NCI-H524 treated with DMSO at 0.1 percent for 48 hours (cell line): ENCODE measurements around the gene LRRC18.

Source experiments
- DNase-seq: peaks from one replicate; lab custom pipeline; 2025; lab: John Stamatoyannopoulos, UW

Gene LRRC18

DNA sequence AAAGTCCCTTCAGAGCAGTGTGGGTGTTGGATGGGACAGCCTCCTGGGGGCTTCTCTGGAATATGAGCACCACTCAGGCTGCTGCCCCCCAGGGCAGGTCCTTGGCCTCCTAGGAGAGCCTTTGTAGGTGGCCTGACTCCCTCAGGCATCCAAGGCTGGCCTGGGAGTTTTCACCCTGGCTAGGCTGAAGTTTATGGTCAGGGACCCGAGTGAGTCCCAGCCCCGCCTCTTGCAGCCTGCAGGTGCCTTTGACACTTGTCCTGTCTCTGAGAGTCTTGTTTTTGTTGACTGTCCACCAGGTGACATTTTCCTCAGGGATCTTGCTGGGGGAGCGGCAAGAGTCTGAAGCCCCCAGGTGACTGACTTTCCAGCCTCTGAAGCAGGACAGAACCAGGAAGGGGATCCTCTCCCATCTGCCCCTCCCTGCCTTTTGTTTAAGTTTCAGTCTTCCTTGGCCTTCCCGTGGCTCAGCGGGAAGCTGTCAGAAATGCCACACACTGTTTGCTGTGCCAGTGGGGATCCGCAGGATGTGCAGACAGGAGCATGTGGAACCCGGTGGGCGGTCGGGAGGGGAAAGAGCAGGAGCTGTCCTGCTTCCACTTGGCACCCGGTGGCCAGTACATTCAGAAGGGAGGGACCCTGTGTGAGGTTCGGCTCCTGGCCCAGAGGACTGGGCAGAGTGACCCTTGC, 59.5 kb downstream of the LRRC18 start:
- no peak for DNase-seq

DNA sequence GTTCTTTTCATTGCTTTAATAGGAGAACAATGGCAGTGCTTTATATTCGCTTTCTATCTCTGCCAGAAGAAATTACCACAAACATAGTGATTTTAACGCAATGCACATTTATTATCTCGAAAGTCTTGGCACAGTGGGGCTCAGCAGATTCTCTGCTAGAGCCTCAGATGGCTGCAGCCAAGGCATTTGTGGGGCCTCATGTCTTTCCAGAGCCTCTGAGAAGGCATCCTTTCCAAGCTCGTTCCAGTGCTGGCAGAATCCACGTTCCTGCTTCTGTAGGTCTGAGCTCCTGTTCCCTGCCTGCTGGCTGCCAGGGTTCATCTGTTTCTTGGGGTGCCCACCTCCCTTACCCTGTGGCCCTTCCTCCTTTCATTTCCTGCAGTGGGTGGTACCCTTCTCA, 60.2 kb downstream of the LRRC18 start:
- no peak for DNase-seq

GRCh38 chr10:48878091-48878490, 61.5 kb downstream of the LRRC18 start:
- DNase-seq, result no peak

- no peak for DNase-seq
Measured at GRCh38 chr10:48872234-48872633, 67.4 kb downstream of the LRRC18 start.
